Measurements from ENCODE around the gene ERBB2. TPM values are rescaled to one million over a fixed set of nuclear protein-coding genes. Genes with fewer than 3 reads are reported as not detected.

Gene ERBB2
- total RNA-seq, 1 experiment from 2014 or later: 17.8 TPM

DNA sequence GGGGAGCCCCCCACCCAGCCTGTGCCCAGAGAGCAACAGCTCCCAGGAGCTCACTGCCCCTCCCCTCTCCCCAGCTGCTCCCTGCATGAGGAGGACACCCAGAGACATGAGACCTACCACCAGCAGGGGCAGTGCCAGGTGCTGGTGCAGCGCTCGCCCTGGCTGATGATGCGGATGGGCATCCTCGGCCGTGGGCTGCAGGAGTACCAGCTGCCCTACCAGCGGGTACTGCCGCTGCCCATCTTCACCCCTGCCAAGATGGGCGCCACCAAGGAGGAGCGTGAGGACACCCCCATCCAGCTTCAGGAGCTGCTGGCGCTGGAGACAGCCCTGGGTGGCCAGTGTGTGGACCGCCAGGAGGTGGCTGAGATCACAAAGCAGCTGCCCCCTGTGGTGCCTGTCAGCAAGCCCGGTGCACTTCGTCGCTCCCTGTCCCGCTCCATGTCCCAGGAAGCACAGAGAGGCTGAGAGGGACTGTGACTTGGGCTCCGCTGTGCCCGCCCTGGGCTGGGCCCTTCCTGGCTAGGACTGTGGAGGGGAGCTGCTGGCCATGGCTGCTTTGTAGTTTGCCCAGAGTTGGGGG lies 34.1 kb upstream of the ERBB2 start:
- no peak for DNase-seq (ENCODE audit: low read depth)

DNA sequence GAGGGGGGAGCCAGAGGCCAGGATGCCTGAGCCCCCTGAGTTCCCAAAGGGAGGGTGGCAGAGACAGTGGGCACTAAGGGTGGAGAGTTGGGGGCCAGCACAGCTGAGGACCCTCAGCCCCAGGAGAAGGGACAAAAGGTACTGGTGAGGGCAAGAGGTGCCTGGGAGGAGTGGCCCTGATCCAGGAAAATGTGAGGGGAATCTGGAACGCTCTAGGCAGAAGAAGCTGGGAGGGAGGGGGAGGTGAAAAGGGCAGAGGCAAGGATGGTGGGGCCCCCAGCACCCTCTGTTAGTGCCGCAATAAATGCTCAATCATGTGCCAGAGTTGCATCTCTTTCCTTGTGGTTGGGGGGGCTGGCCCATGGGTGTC lies 33.6 kb upstream of the ERBB2 start:
- no peak for DNase-seq (ENCODE audit: low read depth)

DNA sequence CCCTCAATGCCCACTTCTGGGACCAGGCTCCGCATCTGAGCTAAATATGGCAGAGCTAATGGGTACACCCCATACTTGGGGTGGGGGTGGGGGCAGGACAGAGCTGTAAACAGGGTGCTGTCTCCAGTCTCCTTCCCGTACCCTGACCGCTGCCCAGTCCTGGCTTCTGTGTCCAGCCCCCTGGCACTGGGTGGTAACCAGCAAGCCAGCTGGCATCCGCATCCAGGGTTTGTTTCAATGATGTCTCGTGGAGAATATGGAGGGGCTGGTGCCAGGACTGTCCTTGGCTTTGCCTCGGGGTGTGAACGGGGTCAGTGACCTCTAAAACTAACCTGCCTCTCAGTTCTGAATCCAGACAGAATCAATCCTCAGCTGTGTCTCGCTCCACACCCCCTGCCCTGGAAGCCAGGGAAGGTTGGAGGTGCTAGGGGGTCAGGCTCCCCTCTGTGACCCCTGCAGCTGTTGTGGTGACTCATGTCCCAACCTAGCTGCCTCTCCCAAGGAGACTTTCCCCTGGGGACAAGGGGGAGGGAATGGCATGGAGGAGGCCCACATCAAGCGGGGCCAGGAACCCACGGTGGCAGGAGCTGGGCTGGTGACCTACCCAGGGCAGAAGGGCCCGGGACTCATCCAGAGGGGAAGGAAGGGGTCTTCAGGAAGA lies 33.1 kb upstream of the ERBB2 start:
- DNase-seq (ENCODE audit: low read depth): no peak

DNA sequence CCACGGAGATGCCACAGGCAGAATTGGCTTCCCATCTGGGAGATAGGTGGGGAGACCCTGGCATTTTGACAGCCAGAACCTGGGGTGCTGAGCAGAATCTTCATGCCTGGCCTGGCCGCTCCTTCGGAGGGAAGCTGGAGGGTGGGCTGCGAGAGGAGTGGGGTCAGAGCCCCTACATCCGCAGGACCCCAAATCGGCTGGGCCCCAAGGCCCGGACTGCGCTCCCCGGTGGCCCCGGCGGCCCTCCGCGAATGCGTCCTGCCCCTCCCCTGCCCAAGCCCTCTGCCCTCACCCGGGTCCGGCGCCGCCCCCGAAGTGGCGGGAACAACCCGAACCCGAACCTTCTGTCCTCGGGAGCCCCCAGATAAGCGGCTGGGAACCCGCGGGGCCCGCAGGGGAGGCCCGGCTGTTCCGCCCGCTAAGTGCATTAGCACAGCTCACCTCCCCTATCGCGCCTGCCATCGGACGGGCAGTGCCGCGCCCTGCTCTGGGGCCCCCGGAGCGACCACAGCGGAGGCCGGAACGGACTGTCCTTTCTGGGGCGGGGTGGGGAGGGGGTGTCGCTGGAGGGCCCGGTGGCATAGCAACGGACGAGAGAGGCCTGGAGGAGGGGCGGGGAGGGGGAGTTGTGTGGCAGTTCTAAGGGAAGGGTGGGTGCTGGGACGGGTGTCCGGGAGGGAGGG lies 32.5 kb upstream of the ERBB2 start:
- DNase-seq (ENCODE audit: low read depth): no peak

DNA sequence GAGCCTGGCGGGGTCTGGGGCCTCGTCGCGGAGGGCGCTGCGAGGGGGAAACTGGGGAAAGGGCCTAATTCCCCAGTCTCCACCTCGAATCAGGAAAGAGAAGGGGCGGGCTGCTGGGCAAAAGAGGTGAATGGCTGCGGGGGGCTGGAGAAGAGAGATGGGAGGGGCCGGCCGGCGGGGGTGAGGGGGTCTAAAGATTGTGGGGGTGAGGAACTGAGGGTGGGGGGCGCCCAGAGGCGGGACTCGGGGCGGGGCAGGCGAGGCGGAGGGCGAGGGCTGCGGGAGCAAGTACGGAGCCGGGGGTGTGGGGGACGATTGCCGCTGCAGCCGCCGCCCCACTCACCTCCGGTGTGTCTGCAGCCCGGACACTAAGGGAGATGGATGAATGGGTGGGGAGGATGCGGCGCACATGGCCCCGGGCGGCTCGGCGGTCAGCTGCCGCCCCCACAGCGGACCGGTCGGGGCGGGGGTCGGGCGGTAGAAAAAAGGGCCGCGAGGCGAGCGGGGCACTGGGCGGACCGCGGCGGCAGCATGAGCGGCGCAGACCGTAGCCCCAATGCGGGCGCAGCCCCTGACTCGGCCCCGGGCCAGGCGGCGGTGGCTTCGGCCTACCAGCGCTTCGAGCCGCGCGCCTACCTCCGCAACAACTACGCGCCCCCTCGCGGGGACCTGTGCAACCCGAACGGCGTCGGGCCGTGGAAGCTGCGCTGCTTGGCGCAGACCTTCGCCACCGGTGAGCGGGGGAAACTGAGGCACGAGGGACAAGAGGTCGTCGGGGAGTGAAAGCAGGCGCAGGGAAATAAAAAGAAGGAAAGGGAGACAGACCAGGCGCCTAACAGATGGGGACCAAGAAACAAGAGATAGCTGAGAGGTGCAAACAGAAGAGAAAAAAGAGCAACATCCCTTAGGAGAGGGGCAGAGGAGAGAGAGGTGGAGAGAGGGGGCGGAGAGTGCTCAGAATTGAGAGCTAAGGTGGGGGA lies 31.6 kb upstream of the ERBB2 start, which contains the start of gene PNMT:
TSS of gene PNMT (plus strand) at position 509 of the 980 bp plus-strand sequence. CDS start at position 532, 23 bp downstream.
- no peak for DNase-seq (ENCODE audit: low read depth)

DNA sequence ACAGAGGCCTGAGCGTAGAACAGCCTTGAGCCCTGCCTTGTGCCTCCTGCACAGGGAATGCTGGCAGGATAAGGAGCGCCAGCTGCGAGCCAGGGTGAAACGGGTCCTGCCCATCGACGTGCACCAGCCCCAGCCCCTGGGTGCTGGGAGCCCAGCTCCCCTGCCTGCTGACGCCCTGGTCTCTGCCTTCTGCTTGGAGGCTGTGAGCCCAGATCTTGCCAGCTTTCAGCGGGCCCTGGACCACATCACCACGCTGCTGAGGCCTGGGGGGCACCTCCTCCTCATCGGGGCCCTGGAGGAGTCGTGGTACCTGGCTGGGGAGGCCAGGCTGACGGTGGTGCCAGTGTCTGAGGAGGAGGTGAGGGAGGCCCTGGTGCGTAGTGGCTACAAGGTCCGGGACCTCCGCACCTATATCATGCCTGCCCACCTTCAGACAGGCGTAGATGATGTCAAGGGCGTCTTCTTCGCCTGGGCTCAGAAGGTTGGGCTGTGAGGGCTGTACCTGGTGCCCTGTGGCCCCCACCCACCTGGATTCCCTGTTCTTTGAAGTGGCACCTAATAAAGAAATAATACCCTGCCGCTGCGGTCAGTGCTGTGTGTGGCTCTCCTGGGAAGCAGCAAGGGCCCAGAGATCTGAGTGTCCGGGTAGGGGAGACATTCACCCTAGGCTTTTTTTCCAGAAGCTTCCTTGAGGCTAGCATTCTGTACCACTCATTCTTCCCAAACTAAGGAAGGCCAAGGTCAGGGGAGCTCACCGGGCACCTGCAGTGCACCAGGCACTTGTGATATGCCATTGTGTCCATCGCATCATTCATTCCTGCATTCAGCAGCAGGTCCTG lies 29.7 kb upstream of the ERBB2 start:
- DNase-seq (ENCODE audit: low read depth): no peak

DNA sequence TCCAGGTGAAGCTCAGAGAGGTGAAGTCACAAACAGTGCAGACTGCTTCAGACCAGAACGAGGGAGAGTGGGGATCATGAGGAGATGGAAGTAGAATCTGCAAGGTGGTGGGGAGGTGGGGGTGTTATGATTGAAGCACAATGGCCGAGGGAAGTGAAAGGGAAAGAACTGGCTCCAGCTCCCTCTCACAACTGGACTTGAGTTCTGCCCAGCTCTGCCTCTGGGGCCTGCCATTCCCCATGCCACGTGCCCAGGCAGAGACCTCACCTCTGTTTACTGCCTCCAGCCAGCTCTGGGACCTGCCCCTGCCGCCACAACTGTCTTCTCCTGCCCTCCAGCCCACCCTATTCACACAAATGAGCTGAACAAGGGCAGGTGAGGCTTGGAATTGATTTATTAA lies 29.1 kb upstream of the ERBB2 start:
- no peak for DNase-seq (ENCODE audit: low read depth)

DNA sequence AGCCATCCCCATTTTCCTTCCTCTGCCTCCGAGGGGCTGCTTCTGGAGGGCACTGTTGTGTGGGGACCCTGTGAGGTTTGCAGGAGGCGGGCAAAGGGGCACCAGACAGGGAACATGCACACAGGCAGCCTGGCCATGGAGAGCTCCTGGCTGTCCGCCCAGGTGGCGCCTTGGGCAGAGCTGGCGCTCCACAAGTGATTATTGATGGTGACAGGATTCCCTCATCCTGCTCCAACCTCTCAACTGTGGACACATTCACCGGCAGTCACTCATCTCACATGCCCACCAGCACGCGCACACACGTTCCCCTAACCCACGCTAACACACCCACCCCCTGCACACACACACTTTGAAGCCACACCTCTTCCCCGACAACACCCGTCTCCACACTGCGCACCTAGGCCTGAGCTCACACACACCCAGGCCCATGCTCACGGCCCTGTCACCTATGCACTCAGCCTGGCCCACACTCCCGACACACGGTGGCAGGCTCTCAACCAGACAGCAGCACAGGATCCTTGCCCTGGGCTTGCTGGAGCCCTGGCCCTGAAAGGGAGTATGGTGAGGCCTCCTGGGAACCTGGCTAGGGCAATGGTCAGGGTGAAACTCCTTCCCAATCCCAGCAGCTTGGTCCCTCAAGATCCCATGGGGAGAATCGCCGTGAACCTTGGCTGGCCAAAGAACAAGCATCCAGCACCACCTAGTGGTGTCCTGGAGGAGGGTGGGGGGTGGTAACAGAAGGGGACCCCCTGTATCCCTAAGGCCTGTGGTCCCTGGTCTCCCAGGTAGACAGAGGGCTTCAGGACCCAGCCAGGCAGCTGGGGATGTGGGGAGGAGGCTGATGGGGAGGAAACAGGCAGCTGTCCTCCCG lies 28.0 kb upstream of the ERBB2 start:
- no peak for DNase-seq (ENCODE audit: low read depth)

DNA sequence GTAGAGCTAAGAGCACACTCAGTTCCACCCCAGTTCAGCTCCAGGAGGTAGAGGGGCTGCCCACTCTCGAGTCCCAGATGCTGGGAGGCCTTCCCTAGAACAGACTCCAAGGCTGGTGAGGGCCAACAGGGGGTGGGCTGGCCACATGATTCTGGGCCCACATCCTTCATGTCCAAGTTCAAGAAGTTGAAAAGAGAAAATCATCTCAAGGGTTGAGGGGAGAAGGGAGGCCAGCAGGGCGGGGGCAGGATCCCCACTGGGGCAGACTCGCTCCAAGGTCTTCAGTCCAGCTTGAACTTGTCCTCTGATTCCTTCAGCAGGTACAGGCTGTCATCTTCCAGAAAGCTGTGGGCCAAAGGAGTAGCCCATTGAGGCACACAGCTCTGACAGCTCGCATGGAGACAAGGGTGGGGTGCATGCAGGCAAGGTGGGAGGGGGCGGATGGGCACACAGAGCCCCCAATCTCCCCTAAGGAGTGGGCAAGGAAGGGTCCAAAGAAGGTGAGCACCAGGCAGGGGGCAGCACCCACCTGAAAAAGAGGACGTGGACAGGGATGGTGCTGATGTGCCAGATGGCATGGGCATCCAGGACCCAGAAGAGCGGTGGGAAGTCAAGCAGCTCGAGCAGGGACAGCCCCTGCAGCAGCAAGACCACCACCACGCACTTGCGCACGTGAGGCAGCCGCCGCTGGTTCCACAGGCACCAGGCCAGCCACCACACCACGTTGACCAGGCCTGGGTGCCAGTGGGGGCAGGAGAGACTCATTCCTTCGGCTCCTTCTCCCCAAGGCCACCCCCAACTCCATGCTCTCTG lies 27.1 kb upstream of the ERBB2 start:
- no peak for DNase-seq (ENCODE audit: low read depth)

DNA sequence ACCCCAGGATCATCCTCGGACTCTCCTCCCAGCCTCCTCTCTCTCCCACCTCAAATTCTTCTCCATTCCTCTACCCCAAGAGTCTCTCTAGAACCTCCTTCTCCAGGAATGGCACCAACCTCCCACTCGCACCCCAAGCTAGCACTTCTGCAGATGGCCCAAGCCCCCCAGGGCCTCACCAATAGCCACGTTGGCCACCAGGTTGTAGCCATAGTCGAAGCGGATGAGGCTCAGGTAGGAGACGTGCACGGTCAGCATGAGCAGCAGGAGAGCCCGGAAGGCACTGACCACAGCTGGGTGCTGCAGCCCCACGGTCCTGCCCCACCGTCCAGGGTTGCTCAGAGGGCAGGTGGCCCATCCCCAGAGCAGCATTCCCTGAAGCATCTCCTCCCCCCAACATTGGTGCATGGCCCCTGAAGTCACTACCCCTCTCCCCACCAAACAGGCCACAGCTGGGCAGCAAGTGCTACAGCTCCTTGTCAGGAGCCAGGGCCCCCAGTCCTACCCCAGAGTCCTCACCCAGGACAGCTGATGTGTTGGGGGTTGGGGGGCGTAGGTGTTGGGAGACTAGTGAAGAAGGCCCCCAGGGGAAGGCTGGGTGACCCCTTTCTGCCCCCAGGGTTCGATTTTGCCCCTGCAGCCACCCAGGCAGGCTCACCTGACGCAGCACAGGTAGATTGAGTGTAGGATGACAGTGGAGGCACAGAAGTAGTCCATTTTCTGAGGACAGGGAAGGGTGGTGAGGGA lies 26.4 kb upstream of the ERBB2 start:
- DNase-seq (ENCODE audit: low read depth): no peak

DNA sequence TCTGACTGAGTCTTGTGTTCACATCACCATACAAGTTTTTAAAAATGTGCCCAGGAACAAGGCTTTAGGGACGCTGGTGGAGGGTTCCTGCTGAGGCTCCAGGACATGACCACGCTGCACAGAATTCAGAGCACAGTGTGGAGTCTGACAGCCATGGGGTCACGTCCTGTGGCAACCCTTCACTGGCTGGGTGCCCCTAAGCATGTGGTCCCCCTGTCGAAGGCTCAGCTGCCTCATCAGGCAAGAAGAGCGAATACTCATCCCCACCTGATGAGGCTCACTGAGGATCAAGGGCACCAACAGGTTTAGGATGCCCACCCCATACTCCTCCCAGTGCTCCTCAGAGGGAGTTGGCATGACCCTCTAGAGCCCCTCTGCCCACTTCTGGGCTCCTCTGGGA lies 25.7 kb upstream of the ERBB2 start:
- DNase-seq (ENCODE audit: low read depth): no peak

DNA sequence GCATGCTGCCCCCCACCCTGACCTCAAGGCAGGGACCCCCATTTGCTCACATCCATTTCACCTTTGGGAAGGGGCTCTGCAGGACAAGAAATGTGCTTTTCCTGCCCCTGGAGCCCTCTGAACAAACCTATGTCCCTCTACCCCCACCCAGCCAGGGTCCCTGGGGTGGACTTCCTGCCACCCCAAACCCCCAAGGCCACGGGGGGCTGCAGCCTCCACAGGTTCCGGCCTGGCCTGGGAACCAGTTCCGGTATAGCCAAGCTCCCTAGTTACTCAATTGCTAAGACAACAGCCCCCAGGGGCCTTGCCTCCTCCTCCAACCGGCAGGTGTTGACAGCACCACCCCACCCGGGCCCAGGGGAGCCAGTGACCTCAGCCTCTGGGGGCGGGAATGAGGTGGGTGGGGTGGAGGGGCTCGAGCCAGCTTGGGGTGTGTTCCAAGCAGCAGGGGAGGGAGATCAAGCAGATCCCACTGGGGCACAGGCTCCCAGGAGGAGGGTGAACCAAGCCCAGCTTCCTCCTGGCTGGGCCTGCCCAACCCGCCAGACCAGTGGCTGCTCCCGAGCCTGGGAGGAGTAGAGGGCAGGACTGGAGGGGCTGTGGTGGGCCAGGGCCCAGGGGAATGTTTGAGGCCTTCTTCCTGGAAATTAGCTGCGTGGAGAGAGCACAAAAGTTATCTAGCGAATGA lies 25.0 kb upstream of the ERBB2 start:
- no peak for DNase-seq (ENCODE audit: low read depth)

DNA sequence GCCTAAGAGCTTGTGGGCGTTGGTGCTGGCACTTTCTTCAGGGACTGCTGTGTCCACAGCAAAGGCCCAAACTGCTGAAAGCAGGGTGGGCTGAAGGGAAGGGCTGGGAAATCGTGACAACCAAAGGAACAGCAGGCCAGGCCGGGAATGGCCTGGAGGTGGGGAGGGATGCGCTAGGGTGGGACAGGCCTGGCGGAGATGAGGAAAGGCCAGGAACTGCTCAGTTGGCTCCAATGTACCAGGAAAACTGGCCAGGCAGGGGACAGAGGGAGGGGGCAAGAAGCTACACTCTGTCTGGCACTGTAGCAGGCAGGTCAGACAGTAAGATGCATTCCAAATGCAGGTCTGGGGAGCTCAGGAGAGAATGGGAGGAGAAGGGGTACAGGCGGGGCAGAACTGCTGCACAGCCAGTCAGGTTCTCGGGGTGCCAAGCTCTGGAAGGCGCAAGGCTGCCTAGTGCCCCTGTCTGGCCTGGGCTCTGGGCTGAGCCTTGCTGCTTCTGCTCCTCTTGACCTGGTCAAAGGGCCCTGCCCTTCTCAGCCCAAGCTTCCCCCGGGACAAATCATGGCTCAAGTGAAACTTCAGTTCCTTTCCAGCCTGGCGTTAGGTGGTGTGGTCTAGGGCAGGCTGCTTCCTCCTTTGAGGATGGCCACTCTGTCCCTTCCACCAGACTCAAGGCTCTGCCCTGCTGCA lies 24.3 kb upstream of the ERBB2 start:
- DNase-seq (ENCODE audit: low read depth): no peak

DNA sequence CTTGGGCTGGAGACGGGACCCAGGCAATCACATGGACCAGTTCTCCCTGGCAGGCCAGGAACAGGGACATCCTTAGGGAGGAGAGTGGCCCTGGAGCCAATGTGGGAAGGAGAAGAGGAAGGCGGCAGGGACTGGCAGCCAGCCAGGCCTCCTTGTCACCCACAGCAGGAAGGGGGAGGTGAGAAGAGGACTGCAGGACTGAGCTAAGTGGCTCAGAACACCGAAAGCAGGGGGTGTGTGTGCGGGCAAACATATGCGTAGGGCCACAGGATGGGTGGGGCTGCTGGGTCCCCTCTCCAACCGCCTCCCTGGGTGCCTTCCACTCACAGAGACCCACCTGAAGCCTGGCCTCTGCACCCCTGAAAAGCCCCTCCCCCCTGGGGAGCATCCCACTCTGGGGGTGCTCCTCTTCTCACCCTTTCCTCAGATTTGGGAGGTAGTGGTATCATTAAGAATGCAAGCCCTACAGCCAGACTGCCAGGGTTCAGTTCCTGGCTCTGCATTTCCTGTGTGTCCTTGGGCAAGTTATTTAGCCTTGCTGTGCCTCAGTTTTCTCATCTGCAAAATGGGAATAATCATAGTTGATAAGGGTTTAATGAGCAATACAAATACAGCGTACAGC lies 23.6 kb upstream of the ERBB2 start:
- DNase-seq (ENCODE audit: low read depth): no peak

DNA sequence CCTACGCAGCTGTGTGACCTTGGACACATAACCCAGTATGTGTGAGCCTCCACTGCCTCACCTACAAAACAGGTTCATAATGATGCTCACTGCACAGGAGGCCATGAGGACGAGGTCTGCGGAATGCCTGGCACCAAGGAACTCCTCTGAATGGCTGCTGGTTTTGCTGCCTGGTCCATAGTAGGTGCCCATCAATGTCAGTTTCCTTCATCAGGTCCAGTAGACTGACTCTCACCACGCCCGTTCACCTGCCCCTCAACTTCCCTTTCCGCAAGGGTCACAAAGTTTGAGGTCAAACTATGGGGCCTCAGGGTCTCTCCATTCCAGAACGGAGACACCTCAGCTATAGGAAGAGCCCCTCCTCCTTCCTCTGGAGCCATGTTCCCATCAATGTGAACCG lies 22.8 kb upstream of the ERBB2 start:
- no peak for DNase-seq (ENCODE audit: low read depth)

DNA sequence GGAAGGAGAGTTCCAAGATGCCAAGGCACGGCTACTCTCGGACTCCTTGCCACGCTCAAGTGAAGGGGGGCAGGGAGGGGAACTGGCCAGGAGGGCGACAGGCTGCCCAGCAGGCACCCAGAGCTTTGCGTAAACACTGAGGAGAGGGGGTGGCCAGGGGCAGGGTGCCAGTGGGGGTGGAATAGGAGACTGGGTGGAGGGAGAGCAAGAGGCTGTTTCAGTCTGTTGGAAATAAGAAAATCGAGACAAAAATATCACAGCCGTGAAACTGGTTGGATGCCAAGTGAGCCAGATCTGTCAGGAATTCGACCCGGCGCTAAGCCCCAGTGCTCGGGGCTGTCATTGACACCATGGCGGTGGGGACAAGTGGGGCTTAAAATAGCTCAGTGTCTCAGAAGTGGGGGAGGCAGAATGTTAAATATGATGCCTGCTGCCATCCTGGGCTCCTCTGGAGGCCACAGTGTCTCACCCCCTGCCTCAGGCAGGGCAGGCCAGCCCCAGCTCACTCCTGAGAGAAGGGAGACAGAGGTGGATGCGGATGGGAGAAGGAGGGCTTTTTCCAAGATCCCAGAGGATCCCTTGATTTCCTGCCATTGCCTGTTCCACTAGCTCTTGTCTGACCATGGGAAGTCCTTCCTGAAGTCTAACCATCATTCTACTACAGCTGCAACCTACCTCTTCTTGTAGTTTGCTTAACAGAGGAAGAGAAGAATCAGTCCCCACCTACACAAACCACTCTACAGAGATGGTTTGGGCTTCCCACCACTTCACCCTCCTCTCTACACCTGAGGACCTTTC lies 22.1 kb upstream of the ERBB2 start:
- DNase-seq (ENCODE audit: low read depth): no peak
